CD14-positive monocyte (primary cell): ENCODE measurements around the gene ITGA11. TPM values are rescaled to one million over a fixed set of nuclear protein-coding genes. Genes with fewer than 3 reads are reported as not detected.

ENCODE experiments used
- DNase-seq, 3 donors: peaks; one replicate each; pipeline ENCODE4 v3.0.0-alpha.2; 2011 to 2022
- H2AFZ ChIP-seq: 2 replicates; pipeline ENCODE4 v1.6.0; 2012; ENCODE audit warnings: mild to moderate bottlenecking, low read depth, low read length, inconsistent platforms; ENCODE audit not compliant: insufficient read depth, poor library complexity, severe bottlenecking
- H3K27ac ChIP-seq, 2 donors: 1 replicate in 1 of 2; 2 replicates in 1 of 2; pipeline ENCODE4 v1.5.1; 2012 to 2013; ENCODE audit warnings: low read length in 2 of 2, control low read depth in 1 of 2, inconsistent platforms in 1 of 2, low read depth in 1 of 2, mild to moderate bottlenecking in 1 of 2
- H3K27me3 ChIP-seq, 2 donors: one replicate each; pipeline versions ENCODE4 v1.6.0 to v1.6.1; 2011 to 2013; ENCODE audit warnings: low read length in 2 of 2; ENCODE audit not compliant: control insufficient read depth in 2 of 2, insufficient read depth in 2 of 2
- H3K36me3 ChIP-seq, 2 donors: replicated peaks in 1 of 2; 1 replicate in 1 of 2; 2 replicates in 1 of 2; pipeline versions ENCODE4 v1.5.1 to v1.6.1; 2012 to 2013; ENCODE audit warnings: low read length in 2 of 2, control low read depth in 1 of 2, inconsistent platforms in 1 of 2, mild to moderate bottlenecking in 1 of 2; ENCODE audit not compliant: insufficient read depth in 2 of 2, control insufficient read depth in 1 of 2
- H3K4me1 ChIP-seq, 2 donors: 1 replicate in 1 of 2; 2 replicates in 1 of 2; pipeline versions ENCODE4 v1.5.1 to v1.6.1; 2012 to 2013; ENCODE audit warnings: low read length in 2 of 2, control low read depth in 1 of 2, inconsistent platforms in 1 of 2, mild to moderate bottlenecking in 1 of 2, moderate library complexity in 1 of 2; ENCODE audit not compliant: insufficient read depth in 2 of 2, control insufficient read depth in 1 of 2
- H3K4me2 ChIP-seq: replicated peaks from 2 replicates; pipeline ENCODE3; 2012; ENCODE audit warnings: low read length, moderate library complexity, mild to moderate bottlenecking; ENCODE audit not compliant: poor library complexity, severe bottlenecking; ENCODE audit errors: extremely low read depth
- H3K4me3 ChIP-seq, 3 experiments: fragments of 200-600 bp in 1 of 3; sonication (generic) in 1 of 3; replicated peaks in 1 of 3; 1 replicate in 2 of 3; 2 replicates in 1 of 3; pipeline ENCODE4 v1.5.1; 2011 to 2013; ENCODE audit warnings: low read length in 3 of 3, mild to moderate bottlenecking in 3 of 3, control low read depth in 2 of 3, low read depth in 2 of 3, inconsistent platforms in 1 of 3, moderate library complexity in 1 of 3
- H3K79me2 ChIP-seq: 2 replicates; pipeline ENCODE4 v1.6.0; 2012; ENCODE audit warnings: mild to moderate bottlenecking, control low read depth, inconsistent platforms, low read length, moderate library complexity; ENCODE audit not compliant: insufficient read depth
- H3K9ac ChIP-seq: 2 replicates; pipeline ENCODE4 v1.6.0; 2017; ENCODE audit warnings: low read length, mild to moderate bottlenecking; ENCODE audit not compliant: insufficient read depth, poor library complexity, severe bottlenecking
- H3K9me3 ChIP-seq, 2 donors: replicated peaks in 1 of 2; 1 replicate in 1 of 2; 2 replicates in 1 of 2; pipeline versions ENCODE4 v1.5.1 to v1.6.1; 2012 to 2013; ENCODE audit warnings: low read length in 2 of 2, control low read depth in 1 of 2; ENCODE audit not compliant: control insufficient read depth in 1 of 2, insufficient read depth in 1 of 2
- H4K20me1 ChIP-seq: 2 replicates; pipeline ENCODE4 v1.6.0; 2012; ENCODE audit warnings: mild to moderate bottlenecking, low read length, control low read depth, moderate library complexity; ENCODE audit not compliant: insufficient read depth
- H3K27ac Mint-ChIP-seq, 7 donors: one replicate each; pipeline ENCODE4 v1.8.0; 2020; ENCODE audit warnings: mild to moderate bottlenecking in 7 of 7, mixed read lengths in 7 of 7, moderate library complexity in 6 of 7, inconsistent platforms in 2 of 7
- H3K27me3 Mint-ChIP-seq, 3 donors: one replicate each; pipeline ENCODE4 v1.8.0; 2021 to 2022; ENCODE audit warnings: low read depth in 3 of 3, mild to moderate bottlenecking in 3 of 3, mixed read lengths in 3 of 3, moderate library complexity in 3 of 3, inconsistent platforms in 1 of 3
- H3K36me3 Mint-ChIP-seq, 2 donors: one replicate each; pipeline ENCODE4 v1.8.0; 2020; ENCODE audit warnings: mixed read lengths in 2 of 2, inconsistent platforms in 1 of 2, mild to moderate bottlenecking in 1 of 2
- H3K4me1 Mint-ChIP-seq: one replicate; pipeline ENCODE4 v1.8.0; 2020; ENCODE audit warnings: mild to moderate bottlenecking, mixed read lengths
- H3K4me3 Mint-ChIP-seq, 2 donors: one replicate each; pipeline ENCODE4 v1.8.0; 2020; ENCODE audit warnings: mild to moderate bottlenecking in 2 of 2, mixed read lengths in 2 of 2, moderate library complexity in 1 of 2
- H3K9me3 Mint-ChIP-seq, 7 donors: one replicate each; pipeline ENCODE4 v1.8.0; 2020 to 2022; ENCODE audit warnings: mixed read lengths in 7 of 7, mild to moderate bottlenecking in 6 of 7, moderate library complexity in 6 of 7, inconsistent platforms in 2 of 7
- CTCF ChIP-seq: fragments of 200-600 bp; IDR thresholded peaks from one replicate; pipeline ENCODE4 v1.8.0; 2022; ENCODE audit warnings: antibody characterized with exemption, mild to moderate bottlenecking
- WGBS: methylation state at CpG from one replicate; pipeline ENCODE4 v1.1.5; 2013; ENCODE audit warnings: missing lambda C conversion rate; ENCODE audit not compliant: insufficient coverage; 5-methylcytosine and 5-hydroxymethylcytosine counted together
- intact Hi-C, 2 donors: fragments of 100-400 bp; cut with micrococcal nuclease; formaldehyde crosslinking; loops; one replicate each; pipeline versions ENCODE4 v1.15.0 to v1.15.1; 2023
- polyA plus RNA-seq, 3 donors: library from polyadenylated mRNA; depleted of rRNA in 1 of 3; unstranded in 2 of 3; stranded (reverse) in 1 of 3; fragments of 300-500 nt in 2 of 3; fragments of >200 nt in 1 of 3; fragmentation: Illumina TruSeq in 2 of 3; gene quantifications; 1 replicate in 2 of 3; 2 replicates in 1 of 3; pipeline ENCODE4 v1.2.3, GENCODE V29; 2012 to 2021

ITGA11 gene
- polyA plus RNA-seq, 3 donors = under 0.01 to 0.01 TPM; not detected in 1

- H3K9ac ChIP-seq = no peak overlapping the region
- H3K27ac ChIP-seq = no peak overlapping the region
- Mint-ChIP-seq H3K27me3 (peaks cover 13 to 26% (median 17%) of the 10 kb centered on the region in 3 donors), H3K9me3 (peaks cover 0 to 3% (median 0%) of the 10 kb centered on the region in 7 donors), H3K4me3 (no peak overlapping the region), H3K27ac (no peak overlapping the region), H3K36me3 (no peaks in the 10 kb centered on the region), H3K4me1 (no peaks in the 10 kb centered on the region)
- H4K20me1 ChIP-seq = no peaks in the 10 kb centered on the region
- H3K79me2 ChIP-seq = no peaks in the 10 kb centered on the region
- TF ChIP-seq CTCF = no peak
- H3K9me3 ChIP-seq = no peaks in the 10 kb centered on the region
- 92% methylated on average over 2 of the region's 2 CpGs for WGBS
- intact Hi-C loops = no loop called here
- no peak overlapping the region for H3K4me2 ChIP-seq
- H2AFZ ChIP-seq = no peak overlapping the region
- DNase-seq = no peak
- H3K27me3 ChIP-seq = peaks cover 3 to 6% of the 10 kb centered on the region in 2 donors
- no peak overlapping the region for H3K4me3 ChIP-seq
- no peaks in the 10 kb centered on the region for H3K36me3 ChIP-seq
- no peaks in the 10 kb centered on the region for H3K4me1 ChIP-seq
These were observed 13.4 kb upstream of the ITGA11 start for GRCh38 chr15:68445351-68445750.

DNA sequence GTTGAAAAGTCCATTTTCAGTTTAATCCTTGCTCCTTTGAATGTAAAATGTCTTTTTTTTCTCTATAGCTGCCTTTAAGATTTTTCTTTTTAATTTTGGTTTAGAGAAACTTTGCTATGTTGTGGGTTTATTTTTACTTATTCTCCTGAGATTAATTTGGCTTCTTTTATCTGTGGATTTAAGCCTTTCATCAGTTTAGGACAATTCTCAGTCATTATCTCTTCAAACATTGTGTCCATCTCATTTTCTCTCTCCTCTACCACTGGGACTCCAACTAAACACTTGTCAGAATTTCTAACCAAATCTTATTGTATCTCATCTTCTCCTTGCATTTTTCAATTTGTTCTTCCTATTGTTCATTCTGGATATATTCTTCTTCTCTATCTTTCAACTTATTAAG is 12.4 kb upstream of the ITGA11 start:
- no peak overlapping the region for H3K4me3 ChIP-seq
- no peaks in the 10 kb centered on the region for H3K79me2 ChIP-seq
- peaks cover 0 to under 1% (median 0%) of the 10 kb centered on the region in 7 donors for H3K9me3 Mint-ChIP-seq
- no peak overlapping the region for H3K27ac Mint-ChIP-seq
- no peak for DNase-seq
- no peaks in the 10 kb centered on the region for H3K36me3 ChIP-seq
- no peak for TF ChIP-seq CTCF
- no peaks in the 10 kb centered on the region for H3K4me1 Mint-ChIP-seq
- H3K27me3 ChIP-seq = peaks cover 3 to 6% of the 10 kb centered on the region in 2 donors
- no peaks in the 10 kb centered on the region for H3K9me3 ChIP-seq
- H3K9ac ChIP-seq = no peak overlapping the region
- H4K20me1 ChIP-seq = no peaks in the 10 kb centered on the region
- peaks cover 12 to 26% (median 13%) of the 10 kb centered on the region in 3 donors for H3K27me3 Mint-ChIP-seq
- no peaks in the 10 kb centered on the region for H3K36me3 Mint-ChIP-seq
- intact Hi-C loops = no loop called here
- H3K4me1 ChIP-seq = no peaks in the 10 kb centered on the region
- no peak overlapping the region for H3K4me3 Mint-ChIP-seq
- H2AFZ ChIP-seq = no peak overlapping the region
- H3K4me2 ChIP-seq = no peak overlapping the region
- no peak overlapping the region for H3K27ac ChIP-seq
